Ovary (tissue), 9 donors: ENCODE data around the gene ANKLE1. TPM values are rescaled to one million over a fixed set of nuclear protein-coding genes. Genes with fewer than 3 reads are reported as not detected.
A peak's percentile ranks its signal among the peaks of the same experiment; 100 is the strongest.

Source experiments
- DNase-seq, 5 donors: peaks; one replicate each; pipeline ENCODE4 v3.0.0-alpha.2; 2019 to 2020
- H3K27ac ChIP-seq, 2 donors: fragments of 200-600 bp; one replicate each; pipeline versions ENCODE4 v1.5.1 to v1.8.0; 2019 to 2022
- H3K27me3 ChIP-seq: fragments of 200-600 bp; one replicate; pipeline ENCODE4 v1.8.0; 2022
- H3K36me3 ChIP-seq: fragments of 200-600 bp; sonication (generic); one replicate; pipeline ENCODE4 v1.5.1; 2019
- H3K4me1 ChIP-seq: one replicate; pipeline ENCODE4 v1.8.1; 2013; ENCODE audit warnings: mild to moderate bottlenecking, moderate library complexity; ENCODE audit not compliant: insufficient read depth
- H3K4me3 ChIP-seq: fragments of 200-600 bp; sonication (generic); one replicate; pipeline ENCODE4 v1.5.1; 2017
- H3K9me3 ChIP-seq, 2 donors: fragments of 200-600 bp in 1 of 2; sonication (generic) in 1 of 2; one replicate each; pipeline versions ENCODE4 v1.5.1 to v1.8.1; 2013 to 2019; ENCODE audit warnings: mild to moderate bottlenecking in 1 of 2, moderate library complexity in 1 of 2
- EP300 ChIP-seq: sonication (generic); formaldehyde crosslinking; IDR thresholded peaks from one replicate; pipeline ENCODE4 v1.6.1; 2017; ENCODE audit warnings: antibody characterized with exemption
- POLR2A ChIP-seq: fragments of 450-650 bp; IDR thresholded peaks from one replicate; pipeline ENCODE4 v1.6.1; 2017; ENCODE audit warnings: antibody characterized with exemption, mild to moderate bottlenecking, moderate library complexity
- WGBS, 3 donors: extraction: QIAGEN DNeasy Blood & Tissue Kit in 1 of 3; methylation state at CpG; one replicate each; pipeline versions ENCODE4 v1.1.5 to v1.1.7; 2013 to 2017; 5-methylcytosine and 5-hydroxymethylcytosine counted together
- intact Hi-C, 4 donors: fragments of 100-400 bp; cut with DNase I; formaldehyde crosslinking; loops; one replicate each; pipeline versions ENCODE4 v1.11.0 to v1.15.1; 2022 to 2023
- polyA plus RNA-seq, 2 donors: library from polyadenylated mRNA; stranded (reverse); fragments of 200-250 nt in 1 of 2; fragments of 350-450 nt in 1 of 2; fragmentation: Illumina TruSeq in 1 of 2; extraction: RNeasy Lipid Tissue Mini Kit (QIAGEN cat#74804) in 1 of 2; gene quantifications; one replicate each; pipeline ENCODE4 v1.2.3, GENCODE V29; 2013 to 2014
- total RNA-seq, 7 donors: library from RNA; depleted of rRNA in 2 of 7; stranded (reverse); fragments of >200 nt in 2 of 7; fragmentation: NEBNext Ultra II Directional in 3 of 7; extraction: Animal tissue kit (Norgen Biotek cat#: 25700) in 3 of 7; gene quantifications; one replicate each; pipeline versions ENCODE4 v1.1.0 to v1.2.4, GENCODE V29; 2016 to 2023
- TF ChIP-seq, protein P1 (sequence below), 3 donors: fragments of 450-650 bp in 2 of 3; fragments of 200-600 bp in 1 of 3; IDR thresholded peaks; one replicate each; pipeline versions ENCODE4 v1.5.1 to v1.8.0; 2016 to 2022; ENCODE audit warnings: antibody characterized with exemption in 3 of 3, mild to moderate bottlenecking in 1 of 3
- donor health status: DM: no; HTN: no; CAD: no; lungs with moderate emphysema.
- donor health status: DM: no; HTN: no; CAD: no.
- donor health status: Bipolar disorder and iron deficiency.
- donor health status: DM: yes; HTN: yes; CAD: no.
- donor health status: DM: no; HTN: no; CAD: no.
- donor health status: DM: yes; HTN: yes; CAD: no.

Gene ANKLE1
- total and polyA plus RNA-seq, 9 donors: 0.12 to 1.6 (median 0.81) TPM

DNA sequence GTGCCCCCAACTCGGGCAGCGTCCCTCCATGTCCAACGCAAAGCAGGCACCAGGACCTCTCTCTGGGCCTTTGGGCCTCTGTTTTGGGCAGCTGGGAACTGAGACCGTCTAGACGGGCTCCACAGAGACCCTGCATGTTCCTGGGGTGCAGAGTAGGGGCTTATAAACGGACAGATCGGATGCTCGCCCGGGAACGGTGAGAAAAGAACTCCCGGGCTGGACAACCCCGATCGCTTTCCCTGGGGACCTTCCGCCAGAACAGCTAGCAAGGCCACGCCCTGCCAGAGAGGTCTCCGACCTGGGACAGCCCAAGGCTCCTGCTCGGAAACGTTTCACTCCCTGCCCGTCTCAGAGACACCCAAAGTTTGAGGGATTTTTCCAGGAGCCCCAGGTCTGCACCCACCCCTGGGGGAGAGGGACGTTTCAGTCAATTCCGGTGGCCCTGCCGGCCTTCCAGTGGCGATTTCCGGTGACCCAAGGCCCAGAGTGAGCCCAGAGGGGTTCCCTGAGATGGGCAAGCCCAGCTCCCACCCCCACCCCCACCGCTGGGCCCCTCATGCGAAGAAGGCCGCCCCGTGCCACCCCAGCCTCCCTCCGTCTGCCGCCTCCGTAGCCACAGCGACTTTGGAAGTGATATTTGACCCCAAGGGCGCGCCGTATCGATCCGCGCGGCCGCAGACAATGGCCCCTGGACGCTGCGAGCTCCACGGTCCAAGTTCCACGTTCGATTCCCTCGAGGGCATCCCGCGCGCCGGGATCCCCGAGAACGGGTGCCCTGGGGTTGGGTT lies 37.7 kb upstream of the ANKLE1 start:
- peak overlapping the region; percentile 19 to 46 for H3K27ac ChIP-seq
- TF ChIP-seq, protein P1, sequence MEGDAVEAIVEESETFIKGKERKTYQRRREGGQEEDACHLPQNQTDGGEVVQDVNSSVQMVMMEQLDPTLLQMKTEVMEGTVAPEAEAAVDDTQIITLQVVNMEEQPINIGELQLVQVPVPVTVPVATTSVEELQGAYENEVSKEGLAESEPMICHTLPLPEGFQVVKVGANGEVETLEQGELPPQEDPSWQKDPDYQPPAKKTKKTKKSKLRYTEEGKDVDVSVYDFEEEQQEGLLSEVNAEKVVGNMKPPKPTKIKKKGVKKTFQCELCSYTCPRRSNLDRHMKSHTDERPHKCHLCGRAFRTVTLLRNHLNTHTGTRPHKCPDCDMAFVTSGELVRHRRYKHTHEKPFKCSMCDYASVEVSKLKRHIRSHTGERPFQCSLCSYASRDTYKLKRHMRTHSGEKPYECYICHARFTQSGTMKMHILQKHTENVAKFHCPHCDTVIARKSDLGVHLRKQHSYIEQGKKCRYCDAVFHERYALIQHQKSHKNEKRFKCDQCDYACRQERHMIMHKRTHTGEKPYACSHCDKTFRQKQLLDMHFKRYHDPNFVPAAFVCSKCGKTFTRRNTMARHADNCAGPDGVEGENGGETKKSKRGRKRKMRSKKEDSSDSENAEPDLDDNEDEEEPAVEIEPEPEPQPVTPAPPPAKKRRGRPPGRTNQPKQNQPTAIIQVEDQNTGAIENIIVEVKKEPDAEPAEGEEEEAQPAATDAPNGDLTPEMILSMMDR (IDR thresholded peaks at IDR 0.05): no peak
- no peak for TF ChIP-seq EP300
- WGBS, 3 donors: 1 to 14% (median 4%) methylated on average over 45 to 52 of the region's 52 CpGs
- intact Hi-C loops: no loop called here
- H3K4me3 ChIP-seq: peak overlapping the region; percentile 87
- H3K4me1 ChIP-seq: peaks cover 4% of the 10 kb centered on the region
- H3K36me3 ChIP-seq: no peaks in the 10 kb centered on the region
- H3K27me3 ChIP-seq: no peaks in the 10 kb centered on the region
- H3K9me3 ChIP-seq: no peaks in the 10 kb centered on the region
- DNase-seq: peak; percentile 34 to 75 (median 59)

DNA sequence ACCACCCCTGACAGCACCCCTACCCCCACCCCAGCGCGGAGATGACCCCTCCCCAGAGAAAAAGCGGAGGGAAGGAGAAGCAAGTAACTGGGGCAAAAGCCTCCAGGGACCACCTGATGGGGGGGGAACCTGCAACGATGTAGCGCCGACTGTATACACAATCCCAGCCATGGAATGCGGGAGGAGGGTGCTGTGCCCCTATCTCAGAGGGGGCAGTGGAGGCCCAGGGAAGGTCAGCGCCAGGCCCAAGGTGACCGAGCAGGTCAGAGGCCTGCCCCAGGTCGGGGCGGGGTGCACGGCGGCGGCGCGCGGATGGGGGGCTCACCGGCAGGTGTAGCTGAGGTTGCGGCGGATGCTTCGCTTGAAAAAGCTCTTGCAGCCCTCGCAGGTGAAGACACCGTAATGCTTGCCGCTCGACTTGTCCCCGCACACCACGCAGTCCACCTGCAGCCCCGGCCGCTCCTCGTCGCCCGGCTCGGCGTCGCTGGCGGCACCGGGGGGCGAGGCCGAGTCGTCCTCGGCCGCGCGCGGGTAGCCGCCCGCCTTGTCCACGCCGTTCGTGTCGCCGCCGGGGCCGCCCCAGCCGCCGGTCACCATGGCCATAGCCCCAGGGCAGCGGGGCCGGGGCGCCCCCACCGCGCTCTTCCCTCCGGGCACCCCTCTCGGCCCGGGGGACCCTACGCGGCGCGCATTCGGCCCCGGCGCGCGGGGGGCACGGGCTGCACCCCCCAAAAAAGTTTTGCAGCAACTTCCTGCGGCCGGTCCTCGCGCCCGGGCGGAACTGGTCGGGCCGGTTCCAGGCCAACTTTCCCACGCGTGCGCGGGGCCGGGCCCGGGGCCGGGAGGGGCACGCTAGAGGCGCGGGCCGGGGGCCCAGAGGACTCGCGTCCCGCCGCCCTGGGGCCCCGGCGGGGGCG lies 36.8 kb upstream of the ANKLE1 start:
- Histone ChIP-seq H3K27me3 (no peaks in the 10 kb centered on the region), H3K4me3 (peak overlapping the region; percentile 87), H3K4me1 (peaks cover 4% of the 10 kb centered on the region), H3K36me3 (no peaks in the 10 kb centered on the region), H3K27ac (peak overlapping the region; percentile 19 to 46), H3K9me3 (no peaks in the 10 kb centered on the region)
- intact Hi-C loops: no loop called here
- DNase-seq: peak; percentile 46 to 72 (median 59)
- 0 to 1% (median 1%) methylated on average over 9 to 100 of the region's 100 CpGs for WGBS, 3 donors
- TF ChIP-seq EP300 (no peak), POLR2A (no peak)
- TF ChIP-seq, protein P1 (IDR thresholded peaks at IDR 0.05): no peak

DNA sequence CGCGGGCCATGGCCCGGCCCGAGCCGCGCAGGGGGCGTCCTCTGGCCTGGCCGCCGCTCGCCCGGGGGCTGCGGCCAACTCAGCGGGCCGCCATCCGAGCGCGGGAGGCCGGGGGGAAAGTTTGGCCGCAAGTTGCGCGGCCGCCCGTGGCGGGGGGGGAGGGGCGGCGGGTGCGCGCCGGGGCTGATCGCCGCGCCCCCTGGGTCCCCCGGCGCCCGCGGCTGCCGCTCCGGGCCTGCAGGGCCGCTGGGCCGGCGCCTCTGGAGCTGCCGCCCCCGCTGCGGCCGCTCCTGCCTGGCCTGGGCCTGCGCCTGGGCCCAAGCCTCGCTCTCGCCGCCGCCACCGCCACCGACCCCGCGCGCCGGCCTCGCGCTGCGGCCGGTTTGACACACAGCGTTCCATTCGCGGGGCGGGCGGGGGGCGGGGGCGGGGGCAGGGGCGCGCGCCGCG lies 36.1 kb upstream of the ANKLE1 start, which contains the start of gene NR2F6:
TSS of gene NR2F6 (minus strand) at position 385 of the 450 bp plus-strand sequence. CDS start 699 bp downstream, outside the sequence.
- peaks cover 4% of the 10 kb centered on the region for H3K4me1 ChIP-seq
- H3K36me3 ChIP-seq: no peaks in the 10 kb centered on the region
- H3K27me3 ChIP-seq: no peaks in the 10 kb centered on the region
- intact Hi-C loops: no loop called here
- WGBS, 3 donors: 0 to 2% (median 1%) methylated on average over 3 to 67 of the region's 72 CpGs
- DNase-seq: peak in 1 of 5 donors; percentile 35
- no peaks in the 10 kb centered on the region for H3K9me3 ChIP-seq
- TF ChIP-seq, protein P1 (IDR thresholded peaks at IDR 0.05): no peak
- TF ChIP-seq POLR2A (no peak), EP300 (no peak)
- H3K4me3 ChIP-seq: peak within 1 kb of the TSS; percentile 87
- peak within 1 kb of the TSS; percentile 44 to 66 for H3K27ac ChIP-seq

DNA sequence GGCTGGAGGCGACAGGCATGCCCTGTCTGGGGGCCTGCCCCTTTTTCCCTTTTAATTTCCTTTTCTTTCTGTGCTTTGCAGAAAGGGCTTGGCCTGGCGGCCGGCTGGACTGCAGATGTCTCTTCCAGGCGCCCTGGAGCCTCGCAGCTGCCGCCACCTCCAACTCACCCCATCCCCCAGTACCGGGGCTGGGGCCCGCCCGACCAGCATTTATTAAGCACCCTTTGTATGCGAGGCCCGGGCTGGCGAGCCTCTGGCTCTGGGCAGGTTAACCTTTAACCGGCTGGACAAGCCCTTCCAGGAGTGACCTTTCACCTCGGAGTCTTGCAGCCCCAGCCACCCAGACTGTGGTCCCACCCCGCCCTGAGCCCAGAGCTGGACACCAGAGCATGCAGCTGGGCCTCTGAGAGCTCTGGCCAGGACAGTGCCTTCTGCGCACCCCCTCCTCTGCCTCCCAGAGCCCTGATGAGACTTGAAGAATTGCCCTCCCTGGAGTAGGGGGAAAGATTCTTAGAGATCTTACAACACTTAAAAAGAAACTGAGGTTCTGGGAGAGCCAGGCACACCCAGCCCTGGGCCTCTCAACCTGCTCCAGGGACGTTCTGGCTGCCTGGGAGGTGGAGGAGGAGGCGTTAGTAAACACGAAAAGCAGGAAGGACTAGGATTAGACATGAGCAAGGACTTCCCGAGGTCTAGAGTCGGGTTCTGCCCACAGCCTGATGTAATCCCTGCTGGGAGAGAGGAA lies 34.8 kb upstream of the ANKLE1 start:
- H3K36me3 ChIP-seq: no peaks in the 10 kb centered on the region
- 19 to 22% (median 20%) methylated on average over 21 of the region's 21 CpGs for WGBS, 3 donors
- no peaks in the 10 kb centered on the region for H3K9me3 ChIP-seq
- H3K4me1 ChIP-seq: peaks cover 4% of the 10 kb centered on the region
- DNase-seq: peak in 1 of 5 donors; percentile 48
- H3K27ac ChIP-seq: peak overlapping the region; percentile 44 to 66
- intact Hi-C loops: no loop called here
- TF ChIP-seq EP300: no peak
- TF ChIP-seq, protein P1 (IDR thresholded peaks at IDR 0.05): no peak
- no peak for TF ChIP-seq POLR2A
- H3K27me3 ChIP-seq: no peaks in the 10 kb centered on the region
- peak overlapping the region; percentile 87 for H3K4me3 ChIP-seq
